ENCODE data around the gene GNLY.
A peak's percentile ranks its signal among the peaks of the same experiment; 100 is the strongest.
"Not testable (repeated sequence)": the region's sequence is repeated elsewhere in the genome, so short reads cannot be mapped to it uniquely, and the experiment has no call there.

Gene GNLY

DNA sequence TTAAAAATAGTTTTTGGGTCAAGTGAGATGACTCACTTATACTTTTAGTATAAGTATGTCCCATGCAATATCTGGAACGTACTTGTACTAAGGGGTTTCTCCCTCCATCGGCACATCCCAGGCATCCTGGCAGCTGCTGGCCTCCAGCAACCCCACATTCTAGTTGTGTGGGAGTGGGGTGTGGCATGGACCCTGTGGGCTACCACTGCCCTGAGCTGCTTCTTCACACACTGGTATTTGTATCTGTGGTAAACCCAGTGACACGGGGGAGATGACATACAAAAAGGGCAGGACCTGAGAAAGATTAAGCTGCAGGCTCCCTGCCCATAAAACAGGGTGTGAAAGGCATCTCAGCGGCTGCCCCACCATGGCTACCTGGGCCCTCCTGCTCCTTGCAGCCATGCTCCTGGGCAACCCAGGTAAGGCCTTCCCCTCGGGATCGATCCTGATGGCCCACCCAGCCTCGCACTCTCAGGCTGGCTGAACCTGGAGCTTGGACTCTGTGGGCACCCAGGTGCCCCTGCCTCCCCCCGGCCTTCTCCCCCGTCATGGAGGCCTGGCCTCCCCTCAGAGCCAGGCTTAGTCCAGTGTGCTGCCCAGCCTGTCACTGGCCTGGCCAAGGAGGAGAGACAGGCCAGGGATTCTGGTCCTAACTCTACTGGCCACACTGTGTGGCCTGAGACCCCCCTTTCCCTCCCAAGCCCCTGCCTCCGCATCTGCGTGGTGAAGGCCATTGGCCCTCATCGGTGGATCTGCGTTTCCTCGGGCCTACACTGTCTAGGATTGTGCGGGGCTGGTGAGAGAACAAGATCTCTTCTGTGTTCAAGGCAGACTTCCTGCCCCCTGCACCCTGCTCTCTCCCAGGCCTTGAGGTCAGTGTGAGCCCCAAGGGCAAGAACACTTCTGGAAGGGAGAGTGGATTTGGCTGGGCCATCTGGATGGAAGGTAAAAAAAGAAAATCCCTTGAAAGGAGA is at the start of gene GNLY:
Gene GNLY, plus strand, starts transcription at position 307 of the 974 bp plus-strand sequence. Its CDS starts 61 bp downstream, at position 368.
- peak; percentile 38 for DNase-seq

DNA sequence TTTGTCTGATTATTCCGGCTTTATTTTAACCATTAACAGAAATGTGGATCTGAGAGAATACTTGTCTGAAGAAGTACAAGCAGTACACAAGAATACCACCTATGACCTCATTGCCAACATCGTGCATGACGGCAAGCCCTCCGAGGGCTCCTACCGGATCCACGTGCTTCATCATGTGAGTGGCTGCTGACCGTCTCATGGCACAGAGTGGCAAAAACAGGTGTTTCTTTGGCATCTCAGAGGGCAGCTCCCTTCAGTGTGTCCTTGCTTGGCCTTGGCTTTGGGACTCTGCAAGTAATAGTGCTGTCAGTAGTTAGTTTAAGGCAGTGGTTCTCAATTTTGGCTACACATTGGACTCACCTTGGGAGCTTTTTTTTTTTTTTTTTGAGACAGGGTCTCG is 49.2 kb upstream of the GNLY start:
- no peak for DNase-seq

GRCh38 chr2:85646166-85646565 is 48.0 kb upstream of the GNLY start:
- no peak for DNase-seq

DNA sequence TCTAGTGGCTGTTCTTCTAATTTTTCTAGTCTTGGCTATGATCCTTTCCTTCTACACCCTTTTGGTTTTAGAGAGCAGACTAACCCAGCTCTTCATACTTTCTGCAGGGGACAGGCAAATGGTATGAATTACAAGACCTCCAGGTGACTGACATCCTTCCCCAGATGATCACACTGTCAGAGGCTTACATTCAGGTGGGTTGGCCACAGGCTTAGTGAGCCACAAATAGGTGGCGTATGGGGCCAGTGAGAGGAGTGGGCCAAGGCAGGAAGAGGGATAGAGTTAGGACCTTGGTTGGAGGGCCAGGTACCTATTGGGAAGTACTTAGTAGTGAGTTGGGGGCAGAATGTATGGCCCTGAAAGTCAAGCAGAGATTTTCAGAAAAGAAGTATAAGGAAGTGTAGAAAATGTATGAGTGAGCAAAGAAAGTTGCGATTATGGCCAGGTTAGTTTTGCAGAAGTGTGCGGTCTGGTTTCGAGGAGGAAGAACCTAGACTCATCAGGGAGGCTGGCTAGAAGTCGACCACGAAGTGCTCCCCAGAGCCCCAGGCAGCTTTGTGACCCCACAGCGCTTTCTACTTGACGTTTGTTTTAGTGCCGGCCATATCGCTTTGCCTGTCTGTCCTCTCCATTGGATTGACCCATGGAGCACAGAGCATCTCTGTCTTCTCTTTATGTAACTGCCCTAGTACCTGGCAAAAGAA is 46.2 kb upstream of the GNLY start:
- DNase-seq: no peak

DNA sequence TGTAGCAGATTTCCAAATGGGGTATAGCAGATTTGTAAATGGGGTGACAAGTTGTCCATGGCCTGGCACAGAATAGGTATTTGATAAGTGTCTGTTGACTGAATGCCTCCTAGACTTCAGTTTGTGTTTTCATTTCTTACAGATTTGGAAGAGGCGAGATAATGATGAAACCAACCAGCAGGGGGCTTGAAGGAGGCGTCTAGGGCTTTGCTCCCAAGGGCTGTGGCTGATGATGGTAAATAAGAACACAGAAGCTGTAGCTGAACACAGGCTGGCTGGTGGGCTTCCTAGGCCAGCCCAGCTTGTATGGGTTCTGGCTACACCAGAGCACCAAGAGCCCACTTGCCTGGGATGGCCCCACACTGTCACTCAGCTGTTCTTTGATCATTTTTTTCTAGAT is 45.5 kb upstream of the GNLY start:
- no peak for DNase-seq

GRCh38 chr2:85649201-85650190 is 44.7 kb upstream of the GNLY start:
- no peak for DNase-seq

GRCh38 chr2:85650456-85650855 is 43.7 kb upstream of the GNLY start:
- no peak for DNase-seq

DNA sequence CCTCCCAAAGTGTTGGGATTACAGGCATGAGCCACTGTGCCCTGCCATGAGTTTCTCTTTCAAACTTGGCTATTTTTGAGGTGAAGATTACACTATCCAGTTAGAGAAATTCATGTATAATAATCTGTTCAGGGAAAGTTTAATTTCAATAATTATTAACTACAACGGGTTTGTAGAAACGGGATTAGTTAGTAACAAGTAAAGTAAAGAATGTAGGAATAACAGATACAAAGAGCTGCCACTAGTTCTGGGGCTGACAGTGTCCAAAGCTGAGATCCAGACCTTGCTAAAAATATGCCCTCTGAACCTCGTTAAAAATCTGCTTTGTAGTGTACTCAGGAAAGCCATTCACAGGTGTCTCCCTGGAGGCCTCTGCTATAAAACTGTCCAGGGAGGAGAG is 43.1 kb upstream of the GNLY start:
- DNase-seq: no peak

DNA sequence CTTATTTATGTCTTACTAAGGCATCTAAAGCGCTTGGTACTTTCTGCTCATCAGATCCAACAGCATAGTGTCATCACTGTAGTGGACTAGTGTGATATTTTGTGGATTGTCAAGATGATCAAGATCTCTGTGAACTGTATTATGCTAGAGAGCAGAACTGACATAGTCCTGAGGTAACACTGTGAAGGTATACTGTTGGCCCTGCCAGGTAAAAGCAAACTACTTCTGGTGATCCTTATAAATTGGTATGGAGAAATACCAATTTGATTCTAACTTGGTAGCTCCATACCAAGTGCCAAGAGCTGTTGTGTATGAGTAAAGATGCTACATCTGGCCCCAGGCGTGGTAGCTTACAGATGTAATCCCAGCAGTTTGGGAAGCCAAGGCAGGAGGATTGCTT is 42.1 kb upstream of the GNLY start:
- no peak for DNase-seq

DNA sequence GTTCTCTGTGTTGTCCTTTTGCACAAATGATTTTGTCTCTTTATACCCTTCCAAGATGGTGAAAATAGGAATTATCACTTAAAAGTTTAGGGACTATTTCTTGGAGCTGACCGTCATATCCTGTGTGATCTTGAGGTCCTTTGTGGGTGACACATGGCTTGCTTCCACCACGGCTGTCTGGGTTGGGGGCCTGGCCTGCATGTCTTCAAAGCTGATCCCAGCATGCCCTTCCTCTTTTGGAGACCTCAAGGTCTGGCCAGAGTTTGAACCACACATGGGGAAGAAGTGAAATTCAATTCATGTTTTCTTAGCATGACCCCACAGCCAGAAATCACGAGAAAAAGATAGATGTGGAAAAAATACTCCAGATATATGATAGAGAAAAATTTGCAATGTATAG is 40.2 kb upstream of the GNLY start:
- no peak for DNase-seq

- no peak for DNase-seq
Measured at GRCh38 chr2:85655961-85656417, 38.2 kb upstream of the GNLY start.

DNA sequence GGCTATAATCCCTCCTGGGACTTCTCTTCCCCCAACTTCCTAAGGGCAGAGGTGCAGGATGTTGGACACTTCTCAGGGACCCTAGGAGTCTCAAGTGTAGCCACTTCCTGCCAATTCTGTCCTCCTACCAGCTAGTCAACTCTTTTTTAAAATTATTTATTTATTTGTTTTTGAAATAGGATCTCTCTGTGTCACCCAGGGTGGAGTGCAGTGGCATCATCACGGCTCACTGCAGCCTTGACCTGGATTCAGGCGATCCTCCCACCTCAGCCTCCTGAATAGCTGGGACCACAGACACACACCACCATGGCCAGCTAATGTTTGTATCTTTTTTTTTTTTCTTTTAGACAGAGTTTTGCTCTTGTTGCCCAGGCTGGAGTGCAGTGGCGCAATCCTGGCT is 37.7 kb upstream of the GNLY start:
- DNase-seq: no peak

GRCh38 chr2:85657399-85657798 is 36.8 kb upstream of the GNLY start:
- not testable (repeated sequence) for DNase-seq

GRCh38 chr2:85659324-85659981 is 34.7 kb upstream of the GNLY start:
- DNase-seq: no peak

DNA sequence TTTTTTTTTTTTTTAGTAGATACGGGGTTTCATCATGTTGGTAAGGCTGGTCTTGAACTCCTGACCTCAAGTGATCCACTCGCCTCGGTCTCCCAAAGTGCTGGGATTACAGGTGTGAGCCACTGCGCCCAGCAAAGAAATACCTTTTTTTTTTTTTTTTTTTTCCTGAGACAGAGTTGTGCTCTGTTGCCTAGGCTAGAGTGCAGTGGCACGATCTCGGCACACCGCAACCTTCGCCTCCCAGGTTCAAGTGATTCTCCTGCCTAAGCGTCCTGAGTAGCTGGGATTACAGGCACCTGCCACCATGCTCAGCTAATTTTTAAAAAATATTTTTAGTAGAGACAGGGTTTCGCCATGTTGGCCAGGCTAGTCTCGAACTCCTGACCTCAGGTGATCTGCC is 33.9 kb upstream of the GNLY start:
- not testable (repeated sequence) for DNase-seq

- no peak for DNase-seq
Measured at GRCh38 chr2:85660725-85661124, 33.4 kb upstream of the GNLY start.

- no peak for DNase-seq
Measured at GRCh38 chr2:85661139-85661858, 32.9 kb upstream of the GNLY start.

GRCh38 chr2:85662899-85663593 is 31.1 kb upstream of the GNLY start:
- DNase-seq: no peak

DNA sequence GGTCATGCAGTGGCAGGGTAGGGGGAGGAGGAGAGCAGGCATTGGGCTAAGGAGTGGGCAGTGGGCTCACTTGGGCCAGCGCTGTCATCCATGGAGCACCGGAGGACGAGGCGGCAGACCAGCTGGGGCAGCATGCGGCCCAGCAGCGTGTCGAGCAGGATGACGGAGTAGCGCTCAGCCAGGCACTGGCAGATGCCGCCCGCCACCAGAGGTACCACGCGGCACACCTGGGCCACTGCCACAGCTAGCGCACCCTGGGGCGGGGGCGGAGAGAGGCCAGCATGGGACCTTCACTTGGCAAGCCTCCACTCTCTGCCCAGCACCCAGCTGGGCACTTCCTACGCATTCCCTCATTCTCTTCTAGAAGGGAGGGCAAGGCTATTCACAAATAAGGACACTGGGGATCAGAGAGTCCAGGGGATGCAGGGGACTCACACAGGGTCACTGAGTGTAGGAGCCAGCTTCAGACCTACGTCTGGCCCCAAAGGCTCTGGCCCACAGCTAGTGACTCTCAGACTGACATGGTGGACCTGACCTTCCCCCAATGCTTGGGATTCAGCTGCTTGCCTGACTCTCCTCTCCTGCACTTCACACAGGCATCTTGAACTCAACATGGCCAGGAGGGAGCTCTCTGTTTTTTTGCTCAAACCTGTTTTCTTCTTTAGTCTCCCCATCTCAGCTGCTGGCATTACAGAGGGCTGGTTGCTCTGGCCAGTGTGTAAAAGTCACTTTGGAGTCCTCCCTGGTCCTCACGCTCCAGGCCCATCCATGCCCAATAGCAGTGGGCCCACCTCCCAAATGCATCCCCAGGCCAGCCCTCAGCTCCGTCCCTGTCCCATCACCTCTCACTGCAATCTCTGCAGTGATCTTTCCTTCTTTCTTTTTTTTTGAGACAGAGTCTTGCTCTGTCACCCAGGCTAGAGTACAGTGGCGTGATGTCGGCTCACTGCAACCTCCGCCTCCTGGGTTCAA is 30.3 kb upstream of the GNLY start:
- DNase-seq: no peak

Data from CD4-positive, alpha-beta T cell treated with Interleukin-4 for 4 hours (primary cell).